ENCODE results near the gene SORBS2.
A peak's percentile ranks its signal among the peaks of the same experiment; 100 is the strongest.
"Not testable (repeated sequence)": the region's sequence is repeated elsewhere in the genome, so short reads cannot be mapped to it uniquely, and the experiment has no call there.

SORBS2 gene

GRCh38 chr4:185710487-185710995 lies 101.5 kb downstream of the SORBS2 start:
- no peak for DNase-seq

GRCh38 chr4:185709802-185710486 lies 102.0 kb downstream of the SORBS2 start:
- no peak for DNase-seq

GRCh38 chr4:185708348-185708747 lies 103.6 kb downstream of the SORBS2 start:
- no peak for DNase-seq

- DNase-seq = not testable (repeated sequence)
Observed at GRCh38 chr4:185707622-185708021, 104.4 kb downstream of the SORBS2 start.

GRCh38 chr4:185702147-185702663 lies 109.8 kb downstream of the SORBS2 start:
- DNase-seq = no peak

GRCh38 chr4:185700630-185701029 lies 111.4 kb downstream of the SORBS2 start:
- DNase-seq = no peak

GRCh38 chr4:185700048-185700447 lies 111.9 kb downstream of the SORBS2 start:
- peak; percentile 30 for DNase-seq

GRCh38 chr4:185697488-185697887 lies 114.5 kb downstream of the SORBS2 start:
- no peak for DNase-seq

- no peak for DNase-seq
Observed at GRCh38 chr4:185695743-185696142, 116.3 kb downstream of the SORBS2 start.

GRCh38 chr4:185693548-185694215 lies 118.3 kb downstream of the SORBS2 start:
- DNase-seq = no peak

GRCh38 chr4:185689407-185689806 lies 122.6 kb downstream of the SORBS2 start:
- DNase-seq = no peak

- DNase-seq = no peak
Observed at GRCh38 chr4:185685804-185686203, 126.2 kb downstream of the SORBS2 start.

GRCh38 chr4:185683896-185684295 lies 128.1 kb downstream of the SORBS2 start:
- DNase-seq = no peak

- DNase-seq = no peak
Observed at GRCh38 chr4:185683222-185683621, 128.8 kb downstream of the SORBS2 start.

- no peak for DNase-seq
Observed at GRCh38 chr4:185682236-185682635, 129.8 kb downstream of the SORBS2 start.

- DNase-seq = no peak
Observed at GRCh38 chr4:185681604-185682003, 130.4 kb downstream of the SORBS2 start.

GRCh38 chr4:185680617-185681016 lies 131.4 kb downstream of the SORBS2 start:
- DNase-seq = no peak

- DNase-seq = no peak
Observed at GRCh38 chr4:185679523-185679922, 132.5 kb downstream of the SORBS2 start.

- no peak for DNase-seq
Observed at GRCh38 chr4:185677637-185678314, 134.2 kb downstream of the SORBS2 start.

GRCh38 chr4:185672618-185673017 lies 139.4 kb downstream of the SORBS2 start:
- DNase-seq = no peak

- no peak for DNase-seq
Observed at GRCh38 chr4:185672151-185672550, 139.8 kb downstream of the SORBS2 start.

- DNase-seq = no peak
Observed at GRCh38 chr4:185671496-185671895, 140.5 kb downstream of the SORBS2 start.

- DNase-seq = no peak
Observed at GRCh38 chr4:185671066-185671465, 140.9 kb downstream of the SORBS2 start.

GRCh38 chr4:185669288-185669687 lies 142.7 kb downstream of the SORBS2 start:
- DNase-seq = no peak
